Esophagus muscularis mucosa (tissue), 4 donors: ENCODE results near the gene KLHL30. TPM values are rescaled to one million over a fixed set of nuclear protein-coding genes. Genes with fewer than 3 reads are reported as not detected.

ENCODE experiments used
- DNase-seq: peaks from one replicate; pipeline ENCODE4 v3.0.0-alpha.2; 2017; ENCODE audit errors: extremely low spot score
- H3K27ac ChIP-seq, 4 donors: fragments of 200-600 bp; sonication (generic); replicated peaks in 1 of 4; 1 replicate in 3 of 4; 2 replicates in 1 of 4; pipeline ENCODE4 v1.5.1; 2016 to 2019; ENCODE audit warnings: mild to moderate bottlenecking in 1 of 4
- H3K27me3 ChIP-seq, 4 donors: fragments of 200-600 bp; sonication (generic); one replicate each; pipeline versions ENCODE4 v1.5.1 to v1.6.0; 2016 to 2019
- H3K36me3 ChIP-seq, 4 donors: fragments of 200-600 bp; sonication (generic); one replicate each; pipeline ENCODE4 v1.5.1; 2016 to 2019
- H3K4me1 ChIP-seq, 4 donors: fragments of 200-600 bp; sonication (generic); one replicate each; pipeline ENCODE4 v1.5.1; 2016 to 2019
- H3K4me3 ChIP-seq, 4 donors: fragments of 200-600 bp; sonication (generic); 1 replicate in 2 of 4; 2 replicates in 2 of 4; pipeline ENCODE4 v1.5.1; 2016 to 2019; ENCODE audit warnings: mild to moderate bottlenecking in 4 of 4, moderate library complexity in 1 of 4
- H3K9me3 ChIP-seq, 4 donors: fragments of 200-600 bp; sonication (generic); 1 replicate in 3 of 4; 2 replicates in 1 of 4; pipeline ENCODE4 v1.5.1; 2016 to 2019
- CTCF ChIP-seq, 3 experiments: fragments of 200-600 bp in 2 of 3; fragments of 450-650 bp in 1 of 3; sonication (generic) in 2 of 3; IDR thresholded peaks; one replicate each; pipeline ENCODE4 v1.5.1; 2017 to 2019; ENCODE audit warnings: antibody characterized with exemption in 3 of 3, mild to moderate bottlenecking in 2 of 3, moderate library complexity in 1 of 3
- EP300 ChIP-seq: sonication (generic); formaldehyde crosslinking; IDR thresholded peaks from one replicate; pipeline ENCODE4 v1.6.1; 2017; ENCODE audit warnings: antibody characterized with exemption
- POLR2A ChIP-seq: fragments of 450-650 bp; IDR thresholded peaks from one replicate; pipeline ENCODE4 v1.6.1; 2017; ENCODE audit warnings: antibody characterized with exemption, moderate library complexity, mild to moderate bottlenecking, low read depth
- POLR2AphosphoS5 ChIP-seq, 2 donors: sonication (generic); formaldehyde crosslinking; IDR thresholded peaks; one replicate each; pipeline ENCODE4 v1.6.1; 2017; ENCODE audit warnings: antibody characterized with exemption in 2 of 2
- WGBS: methylation state at CpG from one replicate; pipeline ENCODE4 v1.1.5; 2018; 5-methylcytosine and 5-hydroxymethylcytosine counted together
- intact Hi-C: fragments of 100-400 bp; cut with DNase I; formaldehyde crosslinking; loops from one replicate; pipeline ENCODE4 v1.15.1; 2023
- total RNA-seq, 4 donors: library from RNA; depleted of rRNA; stranded (reverse); fragments of >200 nt; gene quantifications; one replicate each; pipeline versions ENCODE4 v1.1.0 to v1.2.1, GENCODE V29; 2016

KLHL30 gene
- total RNA-seq, 4 donors from 2014 or later = 1.2 to 8.0 (median 4.4) TPM

GRCh38 chr2:238103465-238104225 is 34.8 kb upstream of the KLHL30 start:
- H3K27me3 ChIP-seq = no peaks in the 10 kb centered on the region
- WGBS = 89% methylated on average over 17 of the region's 18 CpGs
- no peaks in the 10 kb centered on the region for H3K36me3 ChIP-seq
- H3K4me1 ChIP-seq = peaks cover 0 to 5% (median 3%) of the 10 kb centered on the region in 4 donors
- no peak for DNase-seq
- no peaks in the 10 kb centered on the region for H3K9me3 ChIP-seq
- H3K27ac ChIP-seq = no peak overlapping the region
- no peak overlapping the region for H3K4me3 ChIP-seq
- intact Hi-C loops = no loop called here
- no peak for TF ChIP-seq POLR2A
- TF ChIP-seq POLR2AphosphoS5 (IDR thresholded peaks at IDR 0.05) = no peak
- TF ChIP-seq EP300 = no peak
- TF ChIP-seq CTCF (IDR thresholded peaks at IDR 0.05) = no peak

DNA sequence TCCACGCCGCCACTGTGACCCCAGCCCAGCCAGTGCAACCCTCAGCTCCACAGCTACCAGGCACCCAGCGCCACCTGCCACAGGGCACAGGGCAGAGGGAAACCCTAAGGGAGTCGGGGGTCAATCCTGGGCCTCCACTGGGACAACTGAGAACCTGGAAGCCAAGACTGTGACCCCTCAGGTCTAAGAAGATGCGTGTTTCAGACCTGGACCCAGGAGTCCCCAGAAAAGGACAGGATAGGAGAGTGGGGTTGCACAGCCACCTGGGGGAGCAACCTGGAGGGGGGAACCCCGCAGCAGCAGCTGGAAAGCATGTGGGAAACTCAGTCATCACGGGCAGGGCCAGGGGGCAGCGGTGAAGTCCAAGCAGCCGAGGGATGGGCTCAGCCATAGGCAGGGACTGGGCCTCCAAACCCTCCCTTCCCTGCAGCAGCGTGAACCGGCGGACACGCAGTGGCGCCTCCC is 34.2 kb upstream of the KLHL30 start:
- Histone ChIP-seq H3K9me3 (no peaks in the 10 kb centered on the region), H3K36me3 (no peaks in the 10 kb centered on the region), H3K4me3 (no peak overlapping the region), H3K27ac (no peak overlapping the region), H3K27me3 (no peaks in the 10 kb centered on the region), H3K4me1 (peaks cover 0 to 10% (median 8%) of the 10 kb centered on the region in 4 donors)
- TF ChIP-seq POLR2A = no peak
- no peak for TF ChIP-seq EP300
- TF ChIP-seq POLR2AphosphoS5 (IDR thresholded peaks at IDR 0.05) = no peak
- TF ChIP-seq CTCF (IDR thresholded peaks at IDR 0.05) = no peak
- intact Hi-C loops = no loop called here
- no peak for DNase-seq
- 98% methylated on average over 8 of the region's 14 CpGs for WGBS

- H3K4me3 ChIP-seq = no peak overlapping the region
- intact Hi-C loops = no loop called here
- peaks cover 0 to 11% (median 8%) of the 10 kb centered on the region in 4 donors for H3K4me1 ChIP-seq
- H3K27me3 ChIP-seq = no peaks in the 10 kb centered on the region
- H3K9me3 ChIP-seq = no peaks in the 10 kb centered on the region
- no peak for TF ChIP-seq CTCF (IDR thresholded peaks at IDR 0.05)
- no peak for TF ChIP-seq EP300
- no peak for TF ChIP-seq POLR2AphosphoS5 (IDR thresholded peaks at IDR 0.05)
- TF ChIP-seq POLR2A = no peak
- no peak overlapping the region for H3K27ac ChIP-seq
- no peak for DNase-seq
- WGBS = 93% methylated on average over 11 of the region's 21 CpGs
- H3K36me3 ChIP-seq = no peaks in the 10 kb centered on the region
Measured at GRCh38 chr2:238104691-238105371, 33.6 kb upstream of the KLHL30 start.

DNA sequence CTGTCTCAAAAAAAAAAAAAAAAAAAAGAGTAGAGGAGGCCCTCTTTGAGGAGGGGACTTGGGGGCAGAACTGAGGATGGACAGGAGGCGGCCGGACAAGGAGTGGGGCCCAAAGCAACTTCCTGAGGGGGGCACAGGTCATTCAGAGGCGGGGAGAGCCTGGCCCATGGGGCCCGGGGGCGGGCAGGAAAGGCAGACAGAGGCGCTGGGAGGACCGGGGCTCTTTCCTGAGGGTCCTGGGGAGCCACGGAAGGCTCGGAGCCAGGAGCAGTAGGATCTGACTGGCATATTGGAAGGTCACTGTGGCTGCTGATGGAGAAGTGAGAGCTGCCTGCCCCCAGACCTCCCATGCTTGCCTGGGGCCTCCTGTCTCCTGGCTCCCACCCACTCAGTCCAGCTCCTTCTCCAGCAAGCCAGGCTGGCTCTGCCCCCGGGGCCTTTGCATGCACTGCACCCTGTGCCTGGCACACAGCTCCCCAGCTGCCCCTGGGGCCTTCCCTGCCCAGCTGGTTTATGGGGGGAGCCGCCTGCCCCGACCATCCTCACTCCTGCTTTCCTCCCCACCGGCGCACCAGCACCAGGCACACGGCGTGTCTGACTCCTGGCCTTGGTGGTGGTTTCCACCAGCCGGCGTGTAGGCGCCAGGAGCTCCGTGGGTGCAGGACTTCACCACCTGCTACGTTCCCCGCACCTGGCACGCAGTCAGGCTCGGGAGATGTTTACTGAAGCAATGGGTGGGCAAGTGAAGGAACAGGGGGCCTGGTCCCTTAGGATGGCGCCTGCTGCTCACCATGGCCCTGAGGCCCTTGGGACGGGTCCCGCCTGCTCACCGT is 32.7 kb upstream of the KLHL30 start:
- TF ChIP-seq POLR2AphosphoS5 (IDR thresholded peaks at IDR 0.05) (no peak), CTCF (IDR thresholded peaks at IDR 0.05) (no peak), POLR2A (no peak), EP300 (no peak)
- no peak overlapping the region for H3K27ac ChIP-seq
- no peaks in the 10 kb centered on the region for H3K27me3 ChIP-seq
- DNase-seq = no peak
- intact Hi-C loops = no loop called here
- peaks cover 0 to 11% (median 8%) of the 10 kb centered on the region in 4 donors for H3K4me1 ChIP-seq
- no peaks in the 10 kb centered on the region for H3K36me3 ChIP-seq
- 95% methylated on average over 20 of the region's 28 CpGs for WGBS
- H3K4me3 ChIP-seq = no peak overlapping the region
- no peaks in the 10 kb centered on the region for H3K9me3 ChIP-seq
